ENCODE data around the gene RDH13.

DNA sequence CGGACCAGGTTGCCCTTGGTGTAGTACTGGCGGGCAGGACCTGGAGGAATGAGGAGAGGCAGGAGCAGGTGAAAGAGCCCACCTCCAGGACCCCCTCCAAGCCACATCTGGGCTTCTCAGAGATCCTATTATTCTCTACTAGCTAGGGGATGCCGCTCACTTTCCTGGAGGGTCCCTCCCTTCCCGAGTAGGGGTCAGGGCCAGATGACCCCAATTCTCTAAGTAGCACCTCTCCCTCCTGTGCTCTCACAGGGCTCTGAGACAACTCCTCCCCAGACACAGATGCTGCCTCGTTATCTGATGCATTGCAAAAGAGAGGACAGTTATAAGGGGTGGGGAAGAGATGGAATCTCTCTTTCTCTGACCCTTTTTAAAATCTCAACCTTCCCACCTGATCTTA is 47.8 kb downstream of the RDH13 start:
- TF ChIP-seq, protein P1, sequence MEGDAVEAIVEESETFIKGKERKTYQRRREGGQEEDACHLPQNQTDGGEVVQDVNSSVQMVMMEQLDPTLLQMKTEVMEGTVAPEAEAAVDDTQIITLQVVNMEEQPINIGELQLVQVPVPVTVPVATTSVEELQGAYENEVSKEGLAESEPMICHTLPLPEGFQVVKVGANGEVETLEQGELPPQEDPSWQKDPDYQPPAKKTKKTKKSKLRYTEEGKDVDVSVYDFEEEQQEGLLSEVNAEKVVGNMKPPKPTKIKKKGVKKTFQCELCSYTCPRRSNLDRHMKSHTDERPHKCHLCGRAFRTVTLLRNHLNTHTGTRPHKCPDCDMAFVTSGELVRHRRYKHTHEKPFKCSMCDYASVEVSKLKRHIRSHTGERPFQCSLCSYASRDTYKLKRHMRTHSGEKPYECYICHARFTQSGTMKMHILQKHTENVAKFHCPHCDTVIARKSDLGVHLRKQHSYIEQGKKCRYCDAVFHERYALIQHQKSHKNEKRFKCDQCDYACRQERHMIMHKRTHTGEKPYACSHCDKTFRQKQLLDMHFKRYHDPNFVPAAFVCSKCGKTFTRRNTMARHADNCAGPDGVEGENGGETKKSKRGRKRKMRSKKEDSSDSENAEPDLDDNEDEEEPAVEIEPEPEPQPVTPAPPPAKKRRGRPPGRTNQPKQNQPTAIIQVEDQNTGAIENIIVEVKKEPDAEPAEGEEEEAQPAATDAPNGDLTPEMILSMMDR (IDR thresholded peaks at IDR 0.05; ENCODE audit: low read depth, low read length, poor library complexity, severe bottlenecking) = no peak
- no peak for TF ChIP-seq EZH2phosphoT487 (IDR thresholded peaks at IDR 0.05; ENCODE audit: borderline replicate concordance, low read length)
